Endothelial cell of umbilical vein (primary cell): Measurements from ENCODE around the gene PLPPR3. TPM values are rescaled to one million over a fixed set of nuclear protein-coding genes. Genes with fewer than 3 reads are reported as not detected.

Experiments
- BruUV-seq: library from RNA; stranded (reverse); fragments of 400-500 nt; replicated peaks from 2 replicates; lab custom pipeline; 2021; lab: Mats Ljungman, UMichigan
- CTCF ChIA-PET: fragments of 300-600, 350-600 bp; sonication (Branson Sonifier 250); formaldehyde crosslinking; loops from one replicate; lab custom pipeline; 2021; ENCODE audit warnings: antibody characterized with exemption, inconsistent platforms; lab: Charles Lee
- POLR2A ChIA-PET: fragments of 300-600, 350-600 bp; sonication (Branson Sonifier 250); formaldehyde crosslinking; loops from one replicate; lab custom pipeline; 2021; ENCODE audit warnings: antibody characterized with exemption, inconsistent platforms; lab: Charles Lee
- DNase-seq: peaks from one replicate; pipeline ENCODE4 v3.0.0-alpha.2; 2011; ENCODE audit warnings: low read depth, low spot score
- FAIRE-seq: peaks from 2 replicates; lab custom pipeline; 2011; peaks lifted over from hg19 to GRCh38; lab: Jason Lieb, UNC
- H2AFZ ChIP-seq: 2 replicates; pipeline ENCODE4 v1.6.0; 2012; ENCODE audit warnings: low read depth, low read length, control low read depth, inconsistent platforms
- H3K27ac ChIP-seq: 2 replicates; pipeline ENCODE4 v1.5.1; 2011; ENCODE audit warnings: low read depth, mild to moderate bottlenecking, control low read depth, low read length, moderate library complexity; ENCODE audit not compliant: insufficient read depth
- H3K27me3 ChIP-seq, 2 experiments: 2 replicates each; pipeline versions ENCODE4 v1.6.0 to v1.6.1; 2011; ENCODE audit warnings: low read length in 2 of 2, mixed read lengths in 1 of 2; ENCODE audit not compliant: control insufficient read depth in 2 of 2, insufficient read depth in 2 of 2
- H3K36me3 ChIP-seq, 2 experiments: 2 replicates in 1 of 2; 3 replicates in 1 of 2; pipeline ENCODE4 v1.5.1; 2011; ENCODE audit warnings: low read length in 2 of 2, mild to moderate bottlenecking in 1 of 2, moderate library complexity in 1 of 2; ENCODE audit not compliant: control insufficient read depth in 2 of 2, insufficient read depth in 2 of 2; ENCODE audit errors: extremely low read depth in 1 of 2
- H3K4me1 ChIP-seq: 3 replicates; pipeline ENCODE4 v1.5.1; 2011; ENCODE audit warnings: mild to moderate bottlenecking, low read length; ENCODE audit not compliant: control insufficient read depth, insufficient read depth; ENCODE audit errors: extremely low read depth
- H3K4me2 ChIP-seq: 2 replicates; pipeline ENCODE4 v1.6.1; 2011; ENCODE audit warnings: low read length, control low read depth, mixed read lengths; ENCODE audit not compliant: insufficient read depth
- H3K4me3 ChIP-seq, 3 experiments: fragments of 200-600 bp in 1 of 3; sonication (generic), shearing (Covaris generic) in 1 of 3; replicated peaks in 1 of 3; 2 replicates each; pipeline ENCODE4 v1.5.1; 2011 to 2016; ENCODE audit warnings: control low read depth in 3 of 3, low read length in 3 of 3, mild to moderate bottlenecking in 2 of 3, inconsistent platforms in 1 of 3, low read depth in 1 of 3, moderate library complexity in 1 of 3; ENCODE audit not compliant: insufficient read depth in 1 of 3
- H3K79me2 ChIP-seq: 2 replicates; pipeline ENCODE4 v1.6.0; 2012; ENCODE audit warnings: low read length, inconsistent platforms; ENCODE audit not compliant: control insufficient read depth, insufficient read depth
- H3K9ac ChIP-seq: replicated peaks from 2 replicates; pipeline ENCODE3; 2011; ENCODE audit warnings: low read length, control low read depth; ENCODE audit not compliant: insufficient read depth; ENCODE audit errors: extremely low read depth
- H3K9me1 ChIP-seq: replicated peaks from 3 replicates; pipeline ENCODE4 v1.6.0; 2011; ENCODE audit warnings: mild to moderate bottlenecking, low read length; ENCODE audit not compliant: control insufficient read depth, insufficient read depth; ENCODE audit errors: extremely low read depth
- H3K9me3 ChIP-seq: replicated peaks from 2 replicates; pipeline ENCODE4 v1.5.1; 2012; ENCODE audit warnings: low read length, inconsistent platforms; ENCODE audit not compliant: control insufficient read depth, insufficient read depth
- H4K20me1 ChIP-seq: replicated peaks from 2 replicates; pipeline ENCODE3; 2011; ENCODE audit warnings: mild to moderate bottlenecking, low read length; ENCODE audit not compliant: control insufficient read depth, insufficient read depth; ENCODE audit errors: extremely low read depth
- CTCF ChIP-seq, 2 donors: IDR thresholded peaks; 1 replicate in 1 of 2; 2 replicates in 1 of 2; pipeline ENCODE4 v1.5.1; 2011; ENCODE audit warnings: low read length in 2 of 2, mild to moderate bottlenecking in 2 of 2, moderate library complexity in 2 of 2, control low read depth in 1 of 2, inconsistent platforms in 1 of 2, low read depth in 1 of 2; ENCODE audit not compliant: insufficient read depth in 1 of 2; ENCODE audit errors: extremely low read depth in 1 of 2
- EZH2 ChIP-seq: IDR thresholded peaks from 2 replicates; pipeline ENCODE4 v1.6.1; 2012; ENCODE audit warnings: borderline replicate concordance, low read depth, mild to moderate bottlenecking, moderate library complexity, low read length, inconsistent platforms; ENCODE audit not compliant: severe bottlenecking
- FOS ChIP-seq: IDR thresholded peaks from 2 replicates; pipeline ENCODE4 v1.6.1; 2011; ENCODE audit warnings: mild to moderate bottlenecking, low read length, moderate library complexity, borderline replicate concordance; ENCODE audit not compliant: insufficient read depth
- GATA2 ChIP-seq: IDR thresholded peaks from 2 replicates; pipeline ENCODE4 v1.7.0; 2011; ENCODE audit warnings: low read depth, mild to moderate bottlenecking, moderate library complexity, mixed read lengths, low read length; ENCODE audit not compliant: insufficient read length, insufficient read depth
- JUN ChIP-seq: IDR thresholded peaks from 2 replicates; pipeline ENCODE4 v1.6.1; 2011; ENCODE audit warnings: borderline replicate concordance, low read depth; ENCODE audit not compliant: insufficient read length, insufficient read depth
- MAX ChIP-seq: IDR thresholded peaks from 2 replicates; pipeline ENCODE4 v1.6.1; 2011; ENCODE audit not compliant: insufficient read depth, insufficient read length
- MYC ChIP-seq: IDR thresholded peaks from one replicate; pipeline ENCODE4 v1.6.1; 2011; ENCODE audit warnings: mild to moderate bottlenecking, low read depth, low read length
- POLR2A ChIP-seq: IDR thresholded peaks from 2 replicates; pipeline ENCODE4 v1.6.1; 2012; ENCODE audit warnings: low read depth, mild to moderate bottlenecking, control low read depth, low read length
- POLR2AphosphoS5 ChIP-seq: IDR thresholded peaks from 2 replicates; pipeline ENCODE4 v1.6.1; 2012; ENCODE audit warnings: low read depth, mild to moderate bottlenecking, control low read depth, low read length, moderate library complexity; ENCODE audit not compliant: insufficient read depth
- dilution Hi-C: fragments of 300-500 bp; cut with MboI; formaldehyde crosslinking; loops from one replicate; pipeline ENCODE4 v1.15.0; 2019; ENCODE audit warnings: low sequenced_read_pairs; ENCODE audit not compliant: extremely low pct_ligation_motif_present
- intact Hi-C: fragments of 100-400 bp; cut with micrococcal nuclease; formaldehyde crosslinking; loops from one replicate; pipeline ENCODE4 v1.10.0; 2022
- polyA plus RNA-seq, 4 experiments: library from polyadenylated mRNA; depleted of rRNA in 3 of 4; stranded (reverse) in 3 of 4; unstranded in 1 of 4; fragments of >200 nt; gene quantifications; 2 replicates each; pipeline versions ENCODE4 v1.2.1 to v1.2.3, GENCODE V29; 2011 to 2012; ENCODE audit warnings: missing spikeins in 1 of 4
- total RNA-seq: library from RNA; stranded (reverse); gene quantifications from 2 replicates; pipeline ENCODE4 v1.2.3, GENCODE V29; 2021

The PLPPR3 gene
- total and polyA plus RNA-seq, 2 donors (not counting 3 experiments of a cell fraction or from before 2014, with no cell fraction given), result 1.1 to 1.2 TPM

GRCh38 chr19:788686-788982 is 33.1 kb downstream of the PLPPR3 start:
- H3K36me3 ChIP-seq, result no peaks in the 10 kb centered on the region
- H3K9me1 ChIP-seq, result no peaks in the 10 kb centered on the region
- POLR2A ChIA-PET, result no interaction called here
- CTCF ChIA-PET, result interaction anchor here (1.1 kb wide), 1 partner anchor 13 kb away, joined by 3 read pairs; no protein-coding TSS in a partner anchor
- no peak for TF ChIP-seq POLR2A
- no peak for TF ChIP-seq EZH2
- TF ChIP-seq MYC, result no peak
- no peak for TF ChIP-seq CTCF (IDR thresholded peaks at IDR 0.05; ENCODE audit: extremely low read depth in 1 of 2, insufficient read depth in 1 of 2, low read depth in 1 of 2, low read length in 2 of 2)
- no peak for TF ChIP-seq MAX
- no peak for TF ChIP-seq GATA2
- no peak for TF ChIP-seq POLR2AphosphoS5
- TF ChIP-seq JUN, result no peak
- TF ChIP-seq FOS, result no peak
- dilution Hi-C loops, result no loop called here
- H3K4me1 ChIP-seq, result peaks cover 36% of the 10 kb centered on the region
- no peak overlapping the region for H3K4me3 ChIP-seq
- H3K9ac ChIP-seq, result no peak overlapping the region
- intact Hi-C loops, result loop anchor here (2.0 kb wide), 1 partner anchor 18 kb away; no protein-coding TSS in a partner anchor
- no TSS peak for BruUV-seq
- no peak overlapping the region for H3K4me2 ChIP-seq
- H4K20me1 ChIP-seq, result no peaks in the 10 kb centered on the region
- no peak overlapping the region for H2AFZ ChIP-seq
- peak overlapping the region; percentile 80 for H3K27ac ChIP-seq
- H3K79me2 ChIP-seq, result peaks cover 5% of the 10 kb centered on the region
- no peak for FAIRE-seq
- H3K27me3 ChIP-seq, result no peaks in the 10 kb centered on the region
- H3K9me3 ChIP-seq, result no peaks in the 10 kb centered on the region
- no peak for DNase-seq
